Keratinocyte (primary cell): Measurements from ENCODE around the gene SEMA4A.

ENCODE experiments used
- CTCF ChIP-seq, 3 experiments: IDR thresholded peaks in 1 of 3; conservative IDR thresholded peaks in 1 of 3; optimal IDR thresholded peaks in 1 of 3; 2 replicates in 2 of 3; 3 replicates in 1 of 3; pipeline versions ENCODE3 to v1.5.1; 2011; ENCODE audit warnings: low read length in 3 of 3, mild to moderate bottlenecking in 3 of 3, moderate library complexity in 2 of 3, control low read depth in 1 of 3, inconsistent platforms in 1 of 3; ENCODE audit not compliant: insufficient read depth in 2 of 3; ENCODE audit errors: extremely low read depth in 1 of 3
- EZH2 ChIP-seq: IDR thresholded peaks from one replicate; pipeline ENCODE4 v1.6.1; 2012; ENCODE audit warnings: inconsistent platforms, mild to moderate bottlenecking, low read length, moderate library complexity

GRCh38 chr1:156160743-156161171 is 7.4 kb downstream of the SEMA4A start:
- TF ChIP-seq CTCF (optimal IDR thresholded peaks at IDR 0.05 in 1 of 3, IDR thresholded peaks at IDR 0.05 in 1 of 3, conservative IDR thresholded peaks at IDR 0.05 in 1 of 3; ENCODE audit: extremely low read depth in 1 of 3, insufficient read depth in 2 of 3, low read length in 3 of 3), result no peak
- no peak for TF ChIP-seq EZH2
